Gastroesophageal sphincter (tissue), 4 donors: ENCODE results near the gene RIPOR2. TPM values are rescaled to one million over a fixed set of nuclear protein-coding genes. Genes with fewer than 3 reads are reported as not detected.

Experiments used
- ATAC-seq: fragments of 150-250 bp; one replicate; pipeline ENCODE4 v1.9.1; 2016; ENCODE audit warnings: mild to moderate bottlenecking, moderate library complexity
- H3K27ac ChIP-seq, 4 donors: fragments of 200-600 bp; sonication (generic) in 3 of 4; 1 replicate in 3 of 4; 2 replicates in 1 of 4; pipeline ENCODE4 v1.5.1; 2016 to 2019
- H3K27me3 ChIP-seq: fragments of 200-600 bp; sonication (generic); one replicate; pipeline ENCODE4 v1.5.1; 2019
- H3K36me3 ChIP-seq, 2 donors: fragments of 200-600 bp; sonication (generic); one replicate each; pipeline ENCODE4 v1.5.1; 2019; ENCODE audit warnings: control low read depth in 1 of 2
- H3K4me1 ChIP-seq, 3 donors: fragments of 200-600 bp; sonication (generic); 1 replicate in 2 of 3; 2 replicates in 1 of 3; pipeline ENCODE4 v1.5.1; 2016 to 2019; ENCODE audit warnings: control low read depth in 2 of 3
- H3K4me3 ChIP-seq, 2 donors: fragments of 200-600 bp; sonication (generic); one replicate each; pipeline ENCODE4 v1.5.1; 2019; ENCODE audit warnings: mild to moderate bottlenecking in 1 of 2, moderate library complexity in 1 of 2
- H3K9me3 ChIP-seq, 3 donors: fragments of 200-600 bp; sonication (generic); one replicate each; pipeline ENCODE4 v1.5.1; 2017 to 2019; ENCODE audit warnings: control low read depth in 2 of 3
- EP300 ChIP-seq: sonication (generic); formaldehyde crosslinking; IDR thresholded peaks from one replicate; pipeline ENCODE4 v1.6.1; 2017; ENCODE audit warnings: antibody characterized with exemption, mild to moderate bottlenecking
- POLR2A ChIP-seq, 2 donors: fragments of 450-650 bp; IDR thresholded peaks; one replicate each; pipeline ENCODE4 v1.6.1; 2017; ENCODE audit warnings: antibody characterized with exemption in 2 of 2, mild to moderate bottlenecking in 2 of 2, moderate library complexity in 1 of 2
- POLR2AphosphoS5 ChIP-seq: sonication (generic); formaldehyde crosslinking; IDR thresholded peaks from one replicate; pipeline ENCODE4 v1.6.1; 2017; ENCODE audit warnings: antibody characterized with exemption
- WGBS, 2 donors: methylation state at CpG; one replicate each; pipeline ENCODE4 v1.1.5; 2018; ENCODE audit warnings: low coverage in 1 of 2; 5-methylcytosine and 5-hydroxymethylcytosine counted together
- total RNA-seq, 4 donors: library from RNA; depleted of rRNA; stranded (reverse); fragments of >200 nt; gene quantifications; one replicate each; pipeline ENCODE4 v1.1.0, GENCODE V29; 2016
- TF ChIP-seq, protein P1 (sequence below), 4 experiments: fragments of 200-600 bp in 2 of 4; fragments of 450-650 bp in 2 of 4; sonication (generic) in 1 of 4; IDR thresholded peaks; one replicate each; pipeline ENCODE4 v1.5.1; 2017 to 2019; ENCODE audit warnings: antibody characterized with exemption in 4 of 4, mild to moderate bottlenecking in 2 of 4, moderate library complexity in 2 of 4

The RIPOR2 gene
- total RNA-seq, 4 donors from 2014 or later = 1.7 to 14.9 (median 4.2) TPM

- Histone ChIP-seq H3K9me3 (no peaks in the 10 kb centered on the region), H3K27me3 (no peaks in the 10 kb centered on the region), H3K36me3 (no peaks in the 10 kb centered on the region), H3K4me1 (peaks cover 0 to 6% (median 0%) of the 10 kb centered on the region in 3 donors), H3K27ac (no peak overlapping the region), H3K4me3 (no peak overlapping the region)
- 61 to 84% methylated on average over 2 to 4 of the region's 4 CpGs for WGBS, 2 donors
- TF ChIP-seq POLR2AphosphoS5 = no peak
- TF ChIP-seq, protein P1, sequence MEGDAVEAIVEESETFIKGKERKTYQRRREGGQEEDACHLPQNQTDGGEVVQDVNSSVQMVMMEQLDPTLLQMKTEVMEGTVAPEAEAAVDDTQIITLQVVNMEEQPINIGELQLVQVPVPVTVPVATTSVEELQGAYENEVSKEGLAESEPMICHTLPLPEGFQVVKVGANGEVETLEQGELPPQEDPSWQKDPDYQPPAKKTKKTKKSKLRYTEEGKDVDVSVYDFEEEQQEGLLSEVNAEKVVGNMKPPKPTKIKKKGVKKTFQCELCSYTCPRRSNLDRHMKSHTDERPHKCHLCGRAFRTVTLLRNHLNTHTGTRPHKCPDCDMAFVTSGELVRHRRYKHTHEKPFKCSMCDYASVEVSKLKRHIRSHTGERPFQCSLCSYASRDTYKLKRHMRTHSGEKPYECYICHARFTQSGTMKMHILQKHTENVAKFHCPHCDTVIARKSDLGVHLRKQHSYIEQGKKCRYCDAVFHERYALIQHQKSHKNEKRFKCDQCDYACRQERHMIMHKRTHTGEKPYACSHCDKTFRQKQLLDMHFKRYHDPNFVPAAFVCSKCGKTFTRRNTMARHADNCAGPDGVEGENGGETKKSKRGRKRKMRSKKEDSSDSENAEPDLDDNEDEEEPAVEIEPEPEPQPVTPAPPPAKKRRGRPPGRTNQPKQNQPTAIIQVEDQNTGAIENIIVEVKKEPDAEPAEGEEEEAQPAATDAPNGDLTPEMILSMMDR (IDR thresholded peaks at IDR 0.05) = no peak
- no peak for TF ChIP-seq POLR2A (IDR thresholded peaks at IDR 0.05)
- TF ChIP-seq EP300 = no peak
- no peak for ATAC-seq
These were observed 45.0 kb upstream of the RIPOR2 start for GRCh38 chr6:24980507-24981385.

- H3K27ac ChIP-seq = no peak overlapping the region
- ATAC-seq = no peak
- H3K27me3 ChIP-seq = no peaks in the 10 kb centered on the region
- TF ChIP-seq POLR2A (IDR thresholded peaks at IDR 0.05) (no peak), POLR2AphosphoS5 (no peak), EP300 (no peak)
- TF ChIP-seq, protein P1 (IDR thresholded peaks at IDR 0.05) = no peak
- WGBS, 2 donors = 79 to 86% methylated on average over 2 of the region's 2 CpGs
- H3K4me3 ChIP-seq = no peak overlapping the region
- H3K36me3 ChIP-seq = no peaks in the 10 kb centered on the region
- peaks cover 0 to 6% (median 0%) of the 10 kb centered on the region in 3 donors for H3K4me1 ChIP-seq
- no peaks in the 10 kb centered on the region for H3K9me3 ChIP-seq
These were observed 43.4 kb upstream of the RIPOR2 start for GRCh38 chr6:24979176-24979575.

DNA sequence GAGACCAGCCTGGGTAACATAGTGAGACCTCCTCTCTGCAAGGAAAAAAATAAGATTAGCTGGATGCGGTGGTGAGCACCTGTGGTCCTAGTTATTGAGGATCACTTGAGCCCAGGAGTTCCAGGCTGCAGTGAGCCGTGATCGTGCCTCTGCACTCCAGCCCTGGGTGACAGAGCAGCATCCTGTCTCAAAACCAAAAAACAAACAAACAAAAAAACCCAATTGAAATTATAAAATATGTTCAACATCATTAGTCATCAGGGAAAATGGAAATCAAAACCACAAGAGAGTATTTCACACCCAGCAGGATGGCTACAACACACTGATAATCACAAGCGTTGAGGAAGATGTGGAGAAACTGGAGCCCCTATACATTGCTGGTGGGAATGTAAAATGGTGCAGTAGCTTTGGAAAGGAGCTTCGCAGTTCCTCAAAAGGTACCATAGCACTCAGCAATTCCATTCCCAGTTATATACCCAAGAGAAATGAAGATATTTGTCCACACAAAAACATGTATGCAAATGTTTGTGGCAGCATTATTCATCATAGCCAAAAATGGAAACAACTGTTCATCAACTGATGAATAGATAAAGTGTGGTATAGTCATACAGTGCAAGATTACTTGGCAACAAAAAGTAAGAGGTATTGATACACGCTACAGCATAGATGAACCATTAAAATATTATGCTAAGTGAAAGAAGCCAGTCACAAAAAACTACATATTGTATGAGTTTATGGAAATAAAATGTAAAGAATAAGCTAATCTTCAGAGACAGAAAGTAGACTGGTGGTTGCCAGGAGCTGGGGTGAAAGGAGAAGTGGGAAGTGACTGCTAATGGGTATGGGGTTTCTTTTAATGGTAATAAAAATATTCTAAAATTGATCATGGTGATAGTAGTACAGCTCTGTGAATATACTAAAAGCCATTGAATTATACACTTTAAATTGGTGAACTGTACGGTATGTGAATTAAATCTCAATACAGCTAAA, 38.7 kb upstream of the RIPOR2 start:
- no peaks in the 10 kb centered on the region for H3K36me3 ChIP-seq
- no peak overlapping the region for H3K27ac ChIP-seq
- no peak for ATAC-seq
- H3K4me3 ChIP-seq = no peak overlapping the region
- no peaks in the 10 kb centered on the region for H3K4me1 ChIP-seq
- no peaks in the 10 kb centered on the region for H3K9me3 ChIP-seq
- H3K27me3 ChIP-seq = no peaks in the 10 kb centered on the region
- no peak for TF ChIP-seq EP300
- no peak for TF ChIP-seq POLR2A (IDR thresholded peaks at IDR 0.05)
- TF ChIP-seq POLR2AphosphoS5 = no peak
- TF ChIP-seq, protein P1 (IDR thresholded peaks at IDR 0.05) = no peak
- WGBS, 2 donors = 77 to 89% methylated on average over 4 of the region's 7 CpGs

GRCh38 chr6:24972311-24972958, 36.7 kb upstream of the RIPOR2 start:
- H3K4me3 ChIP-seq = no peak overlapping the region
- H3K9me3 ChIP-seq = no peaks in the 10 kb centered on the region
- WGBS, 2 donors = 21 to 56% methylated on average over 1 to 3 of the region's 3 CpGs
- no peak for ATAC-seq
- no peaks in the 10 kb centered on the region for H3K4me1 ChIP-seq
- no peak overlapping the region for H3K27ac ChIP-seq
- TF ChIP-seq POLR2AphosphoS5 (no peak), POLR2A (IDR thresholded peaks at IDR 0.05) (no peak), EP300 (no peak)
- TF ChIP-seq, protein P1 (IDR thresholded peaks at IDR 0.05) = no peak
- H3K36me3 ChIP-seq = no peaks in the 10 kb centered on the region
- H3K27me3 ChIP-seq = no peaks in the 10 kb centered on the region
